ENCODE results near the gene CTCF.

- TF ChIP-seq GABPA (IDR thresholded peaks at IDR 0.05 in 1 of 2, conservative IDR thresholded peaks at IDR 0.05 in 1 of 2) (no peak), EGR1 (IDR thresholded peaks at IDR 0.05; ENCODE audit: low read depth in 2 of 2) (no peak), JUND (IDR thresholded peaks at IDR 0.05) (no peak), SP1 (IDR thresholded peaks at IDR 0.05) (no peak), TAF1 (conservative IDR thresholded peaks at IDR 0.05) (no peak)
- TF ChIP-seq, protein P1, sequence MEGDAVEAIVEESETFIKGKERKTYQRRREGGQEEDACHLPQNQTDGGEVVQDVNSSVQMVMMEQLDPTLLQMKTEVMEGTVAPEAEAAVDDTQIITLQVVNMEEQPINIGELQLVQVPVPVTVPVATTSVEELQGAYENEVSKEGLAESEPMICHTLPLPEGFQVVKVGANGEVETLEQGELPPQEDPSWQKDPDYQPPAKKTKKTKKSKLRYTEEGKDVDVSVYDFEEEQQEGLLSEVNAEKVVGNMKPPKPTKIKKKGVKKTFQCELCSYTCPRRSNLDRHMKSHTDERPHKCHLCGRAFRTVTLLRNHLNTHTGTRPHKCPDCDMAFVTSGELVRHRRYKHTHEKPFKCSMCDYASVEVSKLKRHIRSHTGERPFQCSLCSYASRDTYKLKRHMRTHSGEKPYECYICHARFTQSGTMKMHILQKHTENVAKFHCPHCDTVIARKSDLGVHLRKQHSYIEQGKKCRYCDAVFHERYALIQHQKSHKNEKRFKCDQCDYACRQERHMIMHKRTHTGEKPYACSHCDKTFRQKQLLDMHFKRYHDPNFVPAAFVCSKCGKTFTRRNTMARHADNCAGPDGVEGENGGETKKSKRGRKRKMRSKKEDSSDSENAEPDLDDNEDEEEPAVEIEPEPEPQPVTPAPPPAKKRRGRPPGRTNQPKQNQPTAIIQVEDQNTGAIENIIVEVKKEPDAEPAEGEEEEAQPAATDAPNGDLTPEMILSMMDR (IDR thresholded peaks at IDR 0.05; ENCODE audit: low read depth, low read length, missing input control), result no peak
These were observed 121.4 kb downstream of the CTCF start for GRCh38 chr16:67683767-67684166.
